Muscle of leg (tissue), 11 donors: ENCODE results near the gene ADAM12. TPM values are rescaled to one million over a fixed set of nuclear protein-coding genes. Genes with fewer than 3 reads are reported as not detected.

Experiments
- DNase-seq: peaks from one replicate; pipeline ENCODE4 v3.0.0; 2013
- H3K27ac ChIP-seq: one replicate; pipeline ENCODE4 v1.5.1; 2013; ENCODE audit warnings: mild to moderate bottlenecking, low read length, control low read depth
- H3K27me3 ChIP-seq: one replicate; pipeline ENCODE4 v1.6.1; 2013; ENCODE audit warnings: low read length; ENCODE audit not compliant: control insufficient read depth, insufficient read depth
- H3K36me3 ChIP-seq: one replicate; pipeline ENCODE4 v1.6.1; 2013; ENCODE audit warnings: low read length; ENCODE audit not compliant: control insufficient read depth, insufficient read depth
- H3K4me1 ChIP-seq: one replicate; pipeline ENCODE4 v1.6.1; 2013; ENCODE audit warnings: low read length; ENCODE audit not compliant: control insufficient read depth, insufficient read depth
- H3K4me3 ChIP-seq: one replicate; pipeline ENCODE4 v1.5.1; 2013; ENCODE audit warnings: low read length, control low read depth
- H3K9me3 ChIP-seq: replicated peaks from 2 replicates; pipeline ENCODE4 v1.6.1; 2013; ENCODE audit warnings: low read depth, low read length; ENCODE audit not compliant: control insufficient read depth
- WGBS: methylation state at CpG from one replicate; pipeline ENCODE4 v1.1.5; 2013; ENCODE audit warnings: missing lambda C conversion rate; ENCODE audit not compliant: insufficient coverage; 5-methylcytosine and 5-hydroxymethylcytosine counted together
- polyA plus RNA-seq, 8 donors: library from polyadenylated mRNA; unstranded; fragments of 120-200 nt; gene quantifications; one replicate each; pipeline versions ENCODE4 v1.2.1 to v1.2.3, GENCODE V29; 2013; ENCODE audit warnings: inconsistent platforms in 1 of 8, low replicate concordance in 1 of 8; ENCODE audit not compliant: insufficient read length in 8 of 8, insufficient read depth in 1 of 8
- total RNA-seq: library from RNA; stranded (reverse); fragments of 120-200 nt; gene quantifications from one replicate; pipeline ENCODE4 v1.2.4, GENCODE V29; 2013

ADAM12 gene
- total and polyA plus RNA-seq, 9 donors: 11.7 to 39.6 (median 21.0) TPM

- DNase-seq: no peak
- Histone ChIP-seq H3K9me3 (no peaks in the 10 kb centered on the region), H3K27ac (no peak overlapping the region), H3K36me3 (peaks cover 3% of the 10 kb centered on the region), H3K4me3 (no peak overlapping the region), H3K4me1 (peaks cover 43% of the 10 kb centered on the region), H3K27me3 (no peaks in the 10 kb centered on the region)
- 95% methylated on average over 8 of the region's 8 CpGs for WGBS
Observed at GRCh38 chr10:126239844-126240243, 148.4 kb downstream of the ADAM12 start.

- Histone ChIP-seq H3K27me3 (no peaks in the 10 kb centered on the region), H3K36me3 (peaks cover 3% of the 10 kb centered on the region), H3K9me3 (no peaks in the 10 kb centered on the region), H3K4me3 (no peak overlapping the region), H3K4me1 (peaks cover 30% of the 10 kb centered on the region), H3K27ac (no peak overlapping the region)
- DNase-seq: no peak
- 79% methylated on average over 12 of the region's 12 CpGs for WGBS
Observed at GRCh38 chr10:126235979-126236851, 152.1 kb downstream of the ADAM12 start.

GRCh38 chr10:126235091-126235978 lies 152.9 kb downstream of the ADAM12 start:
- Histone ChIP-seq H3K9me3 (no peaks in the 10 kb centered on the region), H3K27ac (no peak overlapping the region), H3K27me3 (no peaks in the 10 kb centered on the region), H3K4me1 (peaks cover 26% of the 10 kb centered on the region), H3K4me3 (no peak overlapping the region), H3K36me3 (peaks cover 3% of the 10 kb centered on the region)
- DNase-seq: no peak
- 80% methylated on average over 21 of the region's 25 CpGs for WGBS

GRCh38 chr10:126234630-126235029 lies 153.6 kb downstream of the ADAM12 start:
- WGBS: 84% methylated on average over 4 of the region's 5 CpGs
- H3K4me1 ChIP-seq: peaks cover 22% of the 10 kb centered on the region
- H3K9me3 ChIP-seq: no peaks in the 10 kb centered on the region
- no peak for DNase-seq
- no peak overlapping the region for H3K4me3 ChIP-seq
- peaks cover 3% of the 10 kb centered on the region for H3K36me3 ChIP-seq
- H3K27me3 ChIP-seq: no peaks in the 10 kb centered on the region
- no peak overlapping the region for H3K27ac ChIP-seq

GRCh38 chr10:126233182-126234148 lies 154.8 kb downstream of the ADAM12 start:
- peaks cover 3% of the 10 kb centered on the region for H3K36me3 ChIP-seq
- no peak for DNase-seq
- H3K4me1 ChIP-seq: peaks cover 23% of the 10 kb centered on the region
- no peak overlapping the region for H3K4me3 ChIP-seq
- H3K27me3 ChIP-seq: no peaks in the 10 kb centered on the region
- 88% methylated on average over 10 of the region's 15 CpGs for WGBS
- H3K27ac ChIP-seq: no peak overlapping the region
- no peaks in the 10 kb centered on the region for H3K9me3 ChIP-seq

- H3K4me3 ChIP-seq: no peak overlapping the region
- no peak overlapping the region for H3K27ac ChIP-seq
- DNase-seq: peak; percentile 70
- peaks cover 3% of the 10 kb centered on the region for H3K36me3 ChIP-seq
- no peaks in the 10 kb centered on the region for H3K9me3 ChIP-seq
- WGBS: no CpG with 5 or more reads among the region's 2 CpGs
- peaks cover 32% of the 10 kb centered on the region for H3K4me1 ChIP-seq
- H3K27me3 ChIP-seq: no peaks in the 10 kb centered on the region
Observed at GRCh38 chr10:126230587-126230986, 157.7 kb downstream of the ADAM12 start.

- no peak overlapping the region for H3K27ac ChIP-seq
- H3K27me3 ChIP-seq: no peaks in the 10 kb centered on the region
- WGBS: 67% methylated on average over 8 of the region's 8 CpGs
- H3K9me3 ChIP-seq: no peaks in the 10 kb centered on the region
- no peak for DNase-seq
- no peaks in the 10 kb centered on the region for H3K36me3 ChIP-seq
- peaks cover 34% of the 10 kb centered on the region for H3K4me1 ChIP-seq
- no peak overlapping the region for H3K4me3 ChIP-seq
Observed at GRCh38 chr10:126229686-126230085, 158.6 kb downstream of the ADAM12 start.

- Histone ChIP-seq H3K9me3 (no peaks in the 10 kb centered on the region), H3K36me3 (no peaks in the 10 kb centered on the region), H3K4me3 (no peak overlapping the region), H3K27me3 (no peaks in the 10 kb centered on the region), H3K27ac (no peak overlapping the region), H3K4me1 (peaks cover 45% of the 10 kb centered on the region)
- 60% methylated on average over 1 of the region's 2 CpGs for WGBS
- DNase-seq: peak; percentile 58
Observed at GRCh38 chr10:126227762-126228134, 160.5 kb downstream of the ADAM12 start.

- WGBS: 97% methylated on average over 9 of the region's 10 CpGs
Observed at GRCh38 chr10:126226988-126227761, 161.1 kb downstream of the ADAM12 start.

More at GRCh38 chr10:126226988-126227761, 161.1 kb downstream of the ADAM12 start:
- Histone ChIP-seq H3K36me3 (no peaks in the 10 kb centered on the region), H3K9me3 (no peaks in the 10 kb centered on the region), H3K4me1 (peaks cover 50% of the 10 kb centered on the region), H3K27me3 (no peaks in the 10 kb centered on the region), H3K4me3 (no peak overlapping the region), H3K27ac (no peak overlapping the region)
- no peak for DNase-seq
